ENCODE data around the gene DGKA. TPM values are rescaled to one million over a fixed set of nuclear protein-coding genes. Genes with fewer than 3 reads are reported as not detected.
"Not testable (repeated sequence)": the region's sequence is repeated elsewhere in the genome, so short reads cannot be mapped to it uniquely, and the experiment has no call there.

Gene DGKA
- total RNA-seq, 1 donor from 2014 or later, result 70.1 TPM

DNA sequence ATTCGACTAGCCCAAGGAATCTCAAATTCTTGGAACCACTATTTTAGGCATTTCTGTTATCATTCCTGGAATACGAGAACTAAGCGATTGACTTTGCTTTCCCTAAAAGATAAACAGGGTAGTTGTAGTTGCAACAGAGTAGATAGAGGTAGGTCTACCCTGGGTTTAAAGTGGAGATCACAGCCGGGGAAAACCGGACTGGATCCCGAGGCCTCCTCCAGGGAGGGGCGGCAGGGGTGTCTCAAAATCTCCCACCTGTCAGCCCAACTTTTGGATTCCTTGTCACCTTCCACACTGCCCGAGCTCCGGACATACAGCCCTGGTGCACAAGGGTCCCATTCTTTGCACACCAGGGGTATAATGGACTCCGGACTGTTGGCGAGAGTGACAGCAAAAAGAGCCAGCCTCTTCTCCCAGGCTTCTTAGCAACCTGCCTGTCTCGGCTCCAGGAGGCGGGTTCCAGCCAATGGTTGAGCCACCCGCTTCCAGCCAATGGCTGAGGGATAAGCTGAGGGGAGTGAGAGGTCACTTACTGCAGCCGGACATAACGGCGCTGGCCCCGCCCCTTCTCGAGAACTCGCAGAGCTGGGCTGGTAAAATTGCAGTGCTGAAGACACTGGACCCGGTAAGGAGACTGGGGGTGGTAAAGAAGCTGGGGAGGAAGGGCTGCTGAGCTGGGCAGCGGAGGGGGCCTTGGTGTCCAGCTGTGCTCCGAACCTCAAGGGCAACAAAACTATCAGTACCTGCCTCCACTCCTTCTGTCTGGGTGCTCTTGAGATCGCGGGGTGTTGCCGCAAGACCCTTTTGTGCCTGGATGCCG, 66.0 kb downstream of the DGKA start, which contains the start of gene SUOX:
Gene SUOX (plus strand): TSS at position 562 of the 820 bp plus-strand sequence. CDS start 4,946 bp downstream, outside the sequence.
- Mint-ChIP-seq H3K36me3 (ENCODE audit: low read depth, unreplicated experiment) (peaks cover 44% of the 10 kb centered on the region), H3K4me1 (ENCODE audit: unreplicated experiment) (peaks cover 53% of the 10 kb centered on the region), H3K9me3 (ENCODE audit: unreplicated experiment) (no peaks in the 10 kb centered on the region), H3K27me3 (ENCODE audit: unreplicated experiment) (peaks cover 13% of the 10 kb centered on the region), H3K27ac (ENCODE audit: unreplicated experiment) (peak within 1 kb of the TSS; percentile 85), H3K4me3 (ENCODE audit: unreplicated experiment) (peak within 1 kb of the TSS; percentile 95)
- TF ChIP-seq, protein P1, sequence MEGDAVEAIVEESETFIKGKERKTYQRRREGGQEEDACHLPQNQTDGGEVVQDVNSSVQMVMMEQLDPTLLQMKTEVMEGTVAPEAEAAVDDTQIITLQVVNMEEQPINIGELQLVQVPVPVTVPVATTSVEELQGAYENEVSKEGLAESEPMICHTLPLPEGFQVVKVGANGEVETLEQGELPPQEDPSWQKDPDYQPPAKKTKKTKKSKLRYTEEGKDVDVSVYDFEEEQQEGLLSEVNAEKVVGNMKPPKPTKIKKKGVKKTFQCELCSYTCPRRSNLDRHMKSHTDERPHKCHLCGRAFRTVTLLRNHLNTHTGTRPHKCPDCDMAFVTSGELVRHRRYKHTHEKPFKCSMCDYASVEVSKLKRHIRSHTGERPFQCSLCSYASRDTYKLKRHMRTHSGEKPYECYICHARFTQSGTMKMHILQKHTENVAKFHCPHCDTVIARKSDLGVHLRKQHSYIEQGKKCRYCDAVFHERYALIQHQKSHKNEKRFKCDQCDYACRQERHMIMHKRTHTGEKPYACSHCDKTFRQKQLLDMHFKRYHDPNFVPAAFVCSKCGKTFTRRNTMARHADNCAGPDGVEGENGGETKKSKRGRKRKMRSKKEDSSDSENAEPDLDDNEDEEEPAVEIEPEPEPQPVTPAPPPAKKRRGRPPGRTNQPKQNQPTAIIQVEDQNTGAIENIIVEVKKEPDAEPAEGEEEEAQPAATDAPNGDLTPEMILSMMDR (IDR thresholded peaks at IDR 0.05; ENCODE audit: unreplicated experiment), result no peak
- DNase-seq (ENCODE audit: low spot score), result peak; percentile 90

DNA sequence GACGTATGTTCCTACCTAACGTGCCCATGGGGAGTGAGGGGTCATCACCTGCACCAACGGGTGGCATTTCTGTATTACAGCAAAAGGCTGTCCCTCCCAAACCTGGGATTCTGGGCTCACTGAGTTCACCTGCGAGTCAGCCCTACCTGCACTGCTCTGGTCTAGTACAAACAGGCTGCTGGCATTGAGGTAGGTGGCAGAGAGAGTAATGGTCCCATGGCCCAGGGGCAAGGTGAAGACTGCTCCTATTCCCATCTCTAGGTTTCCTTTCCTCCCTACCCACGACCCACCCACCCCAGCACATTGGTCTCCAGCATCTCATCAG, 66.5 kb downstream of the DGKA start:
- Mint-ChIP-seq H3K27ac (ENCODE audit: unreplicated experiment) (peak overlapping the region; percentile 80), H3K27me3 (ENCODE audit: unreplicated experiment) (peaks cover 13% of the 10 kb centered on the region), H3K4me3 (ENCODE audit: unreplicated experiment) (peak overlapping the region; percentile 95), H3K9me3 (ENCODE audit: unreplicated experiment) (no peaks in the 10 kb centered on the region), H3K36me3 (ENCODE audit: low read depth, unreplicated experiment) (peaks cover 44% of the 10 kb centered on the region), H3K4me1 (ENCODE audit: unreplicated experiment) (peaks cover 54% of the 10 kb centered on the region)
- TF ChIP-seq, protein P1 (IDR thresholded peaks at IDR 0.05; ENCODE audit: unreplicated experiment), result no peak
- peak; percentile 10 for DNase-seq (ENCODE audit: low spot score)

DNA sequence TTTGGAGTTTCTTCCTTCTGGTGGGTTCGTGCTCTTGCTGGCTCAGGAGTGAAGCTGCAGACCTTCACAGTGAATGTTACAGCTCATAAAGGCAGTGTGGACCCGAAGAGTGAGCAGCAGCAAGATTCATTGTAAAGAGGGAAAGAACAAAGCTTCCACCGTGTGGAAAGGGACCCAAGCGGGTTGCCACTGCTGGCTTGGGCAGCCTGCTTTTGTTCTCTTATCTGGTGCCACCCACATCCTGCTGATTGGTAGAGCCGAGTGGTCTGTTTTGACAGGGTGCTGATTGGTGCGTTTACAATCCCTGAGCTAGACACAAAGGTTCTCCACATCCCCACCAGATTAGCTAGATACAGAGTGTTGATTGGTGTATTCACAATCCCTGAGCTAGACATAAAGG, 68.6 kb downstream of the DGKA start:
- Mint-ChIP-seq H3K27me3 (ENCODE audit: unreplicated experiment) (peaks cover 11% of the 10 kb centered on the region), H3K36me3 (ENCODE audit: low read depth, unreplicated experiment) (peaks cover 39% of the 10 kb centered on the region), H3K4me3 (ENCODE audit: unreplicated experiment) (peak overlapping the region; percentile 51), H3K4me1 (ENCODE audit: unreplicated experiment) (peaks cover 38% of the 10 kb centered on the region)
- H3K27ac Mint-ChIP-seq (ENCODE audit: unreplicated experiment); H3K9me3 Mint-ChIP-seq (ENCODE audit: unreplicated experiment); DNase-seq (ENCODE audit: low spot score): not testable (repeated sequence)

DNA sequence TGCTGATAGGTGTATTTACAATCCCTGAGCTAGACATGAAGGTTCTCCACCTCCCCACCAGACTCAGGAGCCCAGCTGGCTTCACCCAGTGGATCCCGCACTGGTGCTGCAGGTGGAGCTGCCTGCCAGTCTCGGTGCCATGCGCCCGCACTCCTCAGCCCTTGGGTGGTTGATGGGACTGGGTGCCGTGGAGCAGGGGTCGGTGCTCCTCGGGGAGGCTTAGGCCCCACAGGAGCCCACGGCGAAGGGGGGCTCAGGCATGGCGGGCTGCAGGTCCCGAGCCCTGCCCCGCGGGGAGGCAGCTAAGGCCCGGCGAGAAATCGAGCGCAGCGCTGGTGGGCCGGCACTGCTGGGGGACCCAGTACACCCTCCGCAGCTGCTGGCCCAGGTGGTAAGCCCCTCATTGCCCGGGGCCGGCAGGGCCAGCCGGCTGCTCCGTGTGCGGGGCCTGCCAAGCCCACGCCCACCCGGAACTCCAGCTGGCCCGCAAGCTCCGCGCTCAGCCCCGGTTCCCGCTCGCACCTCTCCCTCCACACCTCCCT, 69.1 kb downstream of the DGKA start:
- peaks cover 11% of the 10 kb centered on the region for H3K27me3 Mint-ChIP-seq (ENCODE audit: unreplicated experiment)
- H3K36me3 Mint-ChIP-seq (ENCODE audit: low read depth, unreplicated experiment), result peaks cover 44% of the 10 kb centered on the region
- not testable (repeated sequence) for H3K9me3 Mint-ChIP-seq (ENCODE audit: unreplicated experiment); H3K27ac Mint-ChIP-seq (ENCODE audit: unreplicated experiment); DNase-seq (ENCODE audit: low spot score); H3K4me3 Mint-ChIP-seq (ENCODE audit: unreplicated experiment)
- H3K4me1 Mint-ChIP-seq (ENCODE audit: unreplicated experiment), result peaks cover 42% of the 10 kb centered on the region

DNA sequence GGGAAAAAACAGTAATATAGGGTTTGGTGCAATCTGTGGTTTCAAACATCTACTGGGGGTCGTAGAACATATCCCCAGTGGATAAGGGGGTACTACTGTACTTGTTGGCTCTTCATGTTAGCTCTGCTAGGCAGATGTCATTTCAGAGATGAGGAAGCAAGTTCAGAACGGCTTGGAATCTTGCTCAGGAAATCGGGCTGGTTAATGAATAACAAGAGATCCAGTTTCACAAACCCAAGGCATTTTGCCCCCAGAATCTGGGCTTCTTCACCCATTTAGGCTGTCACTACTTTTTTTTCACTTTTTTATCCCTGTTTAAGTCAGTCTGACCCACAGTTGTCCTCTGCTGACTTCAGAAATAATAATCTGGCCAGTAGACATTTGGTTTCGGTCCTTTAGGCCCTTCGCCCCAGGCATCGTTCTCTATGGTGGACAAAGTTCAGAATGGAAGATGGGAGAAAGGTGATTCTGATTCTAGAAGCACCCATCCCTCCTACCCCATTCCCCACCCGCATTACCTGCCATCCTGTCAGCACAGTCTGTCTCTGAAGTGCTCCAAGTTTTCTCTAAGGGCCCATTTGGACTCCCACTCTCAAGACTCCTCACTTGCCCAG, 70.6 kb downstream of the DGKA start:
- peak overlapping the region; percentile 91 for H3K27ac Mint-ChIP-seq (ENCODE audit: unreplicated experiment)
- TF ChIP-seq, protein P1 (IDR thresholded peaks at IDR 0.05; ENCODE audit: unreplicated experiment), result no peak
- DNase-seq (ENCODE audit: low spot score), result no peak
- peaks cover 39% of the 10 kb centered on the region for H3K36me3 Mint-ChIP-seq (ENCODE audit: low read depth, unreplicated experiment)
- no peaks in the 10 kb centered on the region for H3K9me3 Mint-ChIP-seq (ENCODE audit: unreplicated experiment)
- H3K4me1 Mint-ChIP-seq (ENCODE audit: unreplicated experiment), result peaks cover 45% of the 10 kb centered on the region
- H3K27me3 Mint-ChIP-seq (ENCODE audit: unreplicated experiment), result peaks cover 8% of the 10 kb centered on the region
- H3K4me3 Mint-ChIP-seq (ENCODE audit: unreplicated experiment), result peak overlapping the region; percentile 70

DNA sequence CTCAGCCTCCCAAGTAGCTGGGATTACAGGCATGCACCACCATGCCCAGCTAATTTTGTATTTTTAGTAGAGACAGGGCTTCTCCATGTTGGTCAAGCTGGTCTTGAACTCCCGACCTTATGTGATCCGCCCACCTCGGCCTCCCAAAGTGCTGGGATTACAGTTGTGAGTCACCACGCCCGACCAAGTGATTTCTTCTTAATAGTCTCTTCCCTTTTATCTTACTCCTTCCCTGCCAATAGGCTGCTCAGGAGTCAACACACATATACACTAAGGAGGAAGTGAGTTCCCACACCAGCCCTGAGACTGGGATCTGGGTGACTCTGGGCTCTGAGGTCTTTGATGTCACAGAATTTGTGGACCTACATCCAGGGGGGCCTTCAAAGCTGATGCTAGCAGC, 72.4 kb downstream of the DGKA start:
- not testable (repeated sequence) for H3K9me3 Mint-ChIP-seq (ENCODE audit: unreplicated experiment); H3K27ac Mint-ChIP-seq (ENCODE audit: unreplicated experiment); DNase-seq (ENCODE audit: low spot score)
- Mint-ChIP-seq H3K4me3 (ENCODE audit: unreplicated experiment) (peak overlapping the region; percentile 74), H3K4me1 (ENCODE audit: unreplicated experiment) (peaks cover 43% of the 10 kb centered on the region), H3K27me3 (ENCODE audit: unreplicated experiment) (peaks cover 10% of the 10 kb centered on the region), H3K36me3 (ENCODE audit: low read depth, unreplicated experiment) (peaks cover 39% of the 10 kb centered on the region)

Other genes starting within 250 kb of the DGKA start
- gene ITGA7, start 223.3 kb upstream of the DGKA start, total RNA-seq (ENCODE audit: unreplicated experiment), result 4.0 TPM
- gene BLOC1S1, start 215.1 kb upstream of the DGKA start, total RNA-seq (ENCODE audit: unreplicated experiment), result 66.5 TPM
- gene RDH5, start 210.8 kb upstream of the DGKA start, total RNA-seq (ENCODE audit: unreplicated experiment), result 4.4 TPM
- 1,134 TPM for gene CD63, start 202.2 kb upstream of the DGKA start, total RNA-seq (ENCODE audit: unreplicated experiment)
- gene GDF11, start 188.0 kb upstream of the DGKA start, total RNA-seq (ENCODE audit: unreplicated experiment), result 9.3 TPM
- 76.6 TPM for gene SARNP, start 113.4 kb upstream of the DGKA start, total RNA-seq (ENCODE audit: unreplicated experiment)
- 33.9 TPM for gene ORMDL2, start 113.1 kb upstream of the DGKA start, total RNA-seq (ENCODE audit: unreplicated experiment)
- 32.5 TPM for gene DNAJC14, start 101.6 kb upstream of the DGKA start, total RNA-seq (ENCODE audit: unreplicated experiment)
- 0.15 TPM for gene MMP19, start 88.2 kb upstream of the DGKA start, total RNA-seq (ENCODE audit: unreplicated experiment)
- gene PYM1, start 3.3 kb upstream of the DGKA start, total RNA-seq (ENCODE audit: unreplicated experiment), result 58.6 TPM
- 136 TPM for gene PMEL, start 34.9 kb downstream of the DGKA start, total RNA-seq (ENCODE audit: unreplicated experiment)
- 43.0 TPM for gene CDK2, start 35.7 kb downstream of the DGKA start, total RNA-seq (ENCODE audit: unreplicated experiment)
- 130 TPM for gene RAB5B, start 42.9 kb downstream of the DGKA start, total RNA-seq (ENCODE audit: unreplicated experiment)
- gene SUOX, start 66.1 kb downstream of the DGKA start, total RNA-seq (ENCODE audit: unreplicated experiment), result 31.6 TPM
- 3.0 TPM for gene IKZF4, start 89.9 kb downstream of the DGKA start, total RNA-seq (ENCODE audit: unreplicated experiment)
- 45.8 TPM for gene RPS26, start 110.8 kb downstream of the DGKA start, total RNA-seq (ENCODE audit: unreplicated experiment)
- 4.2 TPM for gene ERBB3, start 149.0 kb downstream of the DGKA start, total RNA-seq (ENCODE audit: unreplicated experiment)
- 84.3 TPM for gene PA2G4, start 173.4 kb downstream of the DGKA start, total RNA-seq (ENCODE audit: unreplicated experiment)
- gene RPL41, start 185.5 kb downstream of the DGKA start, total RNA-seq (ENCODE audit: unreplicated experiment), result 3,242 TPM
- 10.4 TPM for gene ZC3H10, start 187.1 kb downstream of the DGKA start, total RNA-seq (ENCODE audit: unreplicated experiment)
- gene ESYT1, start 197.1 kb downstream of the DGKA start, total RNA-seq (ENCODE audit: unreplicated experiment), result 302 TPM
- 170 TPM for gene MYL6B, start 221.4 kb downstream of the DGKA start, total RNA-seq (ENCODE audit: unreplicated experiment)
- gene MYL6, start 227.2 kb downstream of the DGKA start, total RNA-seq (ENCODE audit: unreplicated experiment), result 2,481 TPM